ENCODE data around the gene CAPN1.
"Not testable (repeated sequence)": the region's sequence is repeated elsewhere in the genome, so short reads cannot be mapped to it uniquely, and the experiment has no call there.

Gene CAPN1

DNA sequence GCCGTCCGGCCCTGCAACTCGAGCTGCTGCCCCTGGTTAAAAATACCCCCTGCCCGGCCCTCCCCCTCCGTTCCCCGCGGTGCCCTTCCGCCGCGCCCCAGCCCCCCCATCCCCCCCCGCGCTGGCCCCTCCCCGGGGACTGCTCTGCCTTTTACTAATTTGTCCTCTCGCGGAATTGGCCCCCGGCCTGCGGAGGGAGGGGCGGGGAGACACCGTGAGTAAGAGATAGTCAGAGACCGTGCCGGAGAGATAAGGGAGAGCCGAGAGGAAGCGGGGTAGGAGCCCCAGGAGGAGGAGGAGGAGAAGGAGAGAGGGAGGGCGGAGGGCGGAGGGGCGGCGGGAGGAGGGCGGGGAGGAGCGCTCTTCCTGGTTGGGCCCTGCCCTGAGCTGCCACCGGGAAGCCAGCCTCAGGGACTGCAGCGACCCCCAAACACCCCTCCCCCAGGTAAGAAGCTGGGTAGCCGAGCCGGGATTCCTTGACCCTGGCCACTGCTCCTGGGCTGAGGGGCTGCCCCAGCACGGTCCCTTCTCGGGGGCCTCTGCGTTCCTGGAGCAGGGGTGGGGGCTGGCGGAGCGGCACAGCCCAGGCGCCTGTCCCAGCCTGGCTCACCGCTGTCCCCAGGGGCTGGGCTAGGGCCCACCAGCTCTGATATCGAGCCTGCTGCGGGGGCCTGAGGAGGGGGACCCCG, at the start of gene CAPN1:
Gene CAPN1, plus strand, starts transcription at position 360 of the 689 bp plus-strand sequence. CDS start 774 bp downstream, outside the sequence.
- peak; percentile 94 to 95 for DNase-seq
- TF ChIP-seq POLR2A (IDR thresholded peaks at IDR 0.05; ENCODE audit: low read length) (peak; percentile 31), GATA1 (IDR thresholded peaks at IDR 0.05; ENCODE audit: low read depth, low read length) (no peak)

DNA sequence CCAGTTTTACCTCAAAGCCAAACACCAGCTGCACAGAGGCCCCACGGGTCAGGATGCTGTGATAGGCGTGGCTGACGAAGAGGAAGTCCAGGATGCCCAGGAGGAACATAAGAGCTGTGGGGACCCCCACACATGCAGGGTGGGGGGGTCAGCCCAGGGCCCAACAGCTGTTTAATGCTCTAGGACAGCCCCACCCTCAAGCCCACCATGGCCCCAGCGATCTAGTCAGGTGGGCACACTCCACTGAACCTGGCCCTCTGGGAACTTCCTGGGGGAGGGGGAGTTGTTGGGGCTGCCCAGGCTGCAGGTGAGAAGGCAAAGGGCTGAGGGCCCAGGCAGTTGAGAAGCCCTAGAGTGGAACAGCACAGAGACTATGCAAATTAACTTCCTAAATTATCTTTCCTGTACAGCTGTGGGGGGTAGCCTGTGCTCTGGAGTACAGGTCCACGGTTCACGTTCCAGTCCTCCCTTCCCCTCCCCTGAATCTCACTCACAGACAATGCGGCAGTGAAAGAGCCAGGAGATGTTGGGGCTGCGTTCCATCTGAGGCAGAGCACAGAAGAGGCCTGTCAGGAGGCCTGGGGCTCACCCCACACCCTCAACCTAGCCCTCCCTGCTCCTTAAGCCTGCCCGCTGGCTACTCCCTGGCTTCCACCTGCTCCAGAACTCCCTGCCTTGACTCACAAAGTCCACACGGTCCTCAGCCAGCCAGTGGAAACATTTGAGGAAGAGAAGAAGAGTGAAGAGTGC, 49.3 kb upstream of the CAPN1 start:
- peak in 1 of 2 experiments; percentile 37 for DNase-seq
- TF ChIP-seq POLR2A (IDR thresholded peaks at IDR 0.05; ENCODE audit: low read length) (no peak), GATA1 (IDR thresholded peaks at IDR 0.05; ENCODE audit: low read depth, low read length) (no peak)

DNA sequence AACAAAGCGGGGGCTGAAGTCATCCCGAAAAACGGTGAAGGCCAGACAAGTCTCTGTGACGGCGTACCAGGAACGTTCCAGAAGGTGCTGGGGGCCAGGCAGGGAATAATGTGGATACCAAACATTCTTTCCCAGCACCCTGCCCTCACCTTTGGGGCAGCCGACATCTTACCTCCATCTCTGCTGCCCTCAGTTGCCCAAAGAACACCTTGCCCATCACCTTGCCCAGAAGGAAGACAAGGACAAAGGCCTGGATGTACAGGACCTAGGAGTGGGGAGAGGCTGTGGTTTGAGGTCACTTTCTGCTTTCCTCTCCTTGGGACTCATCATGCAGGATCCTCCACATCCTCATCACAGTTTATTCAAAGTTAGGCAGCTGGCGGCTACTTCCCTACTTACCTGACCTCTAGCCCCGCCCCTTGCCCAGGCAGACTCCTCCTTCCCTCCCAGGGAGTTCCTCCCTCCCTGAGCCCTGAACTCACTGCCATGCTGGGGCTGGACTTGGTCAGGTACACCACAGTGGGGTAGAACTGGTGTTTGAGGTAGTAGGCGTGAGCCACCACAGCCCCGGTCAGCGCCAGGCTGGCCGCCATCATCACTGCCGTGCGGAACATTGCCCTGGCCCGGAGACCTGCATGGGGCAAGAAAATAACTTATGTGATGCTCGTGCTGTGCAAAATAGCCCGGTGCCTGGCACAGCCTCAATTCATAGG, 48.6 kb upstream of the CAPN1 start:
- TF ChIP-seq POLR2A (IDR thresholded peaks at IDR 0.05; ENCODE audit: low read length) (no peak), GATA1 (IDR thresholded peaks at IDR 0.05; ENCODE audit: low read depth, low read length) (no peak)
- peak; percentile 53 to 66 for DNase-seq

DNA sequence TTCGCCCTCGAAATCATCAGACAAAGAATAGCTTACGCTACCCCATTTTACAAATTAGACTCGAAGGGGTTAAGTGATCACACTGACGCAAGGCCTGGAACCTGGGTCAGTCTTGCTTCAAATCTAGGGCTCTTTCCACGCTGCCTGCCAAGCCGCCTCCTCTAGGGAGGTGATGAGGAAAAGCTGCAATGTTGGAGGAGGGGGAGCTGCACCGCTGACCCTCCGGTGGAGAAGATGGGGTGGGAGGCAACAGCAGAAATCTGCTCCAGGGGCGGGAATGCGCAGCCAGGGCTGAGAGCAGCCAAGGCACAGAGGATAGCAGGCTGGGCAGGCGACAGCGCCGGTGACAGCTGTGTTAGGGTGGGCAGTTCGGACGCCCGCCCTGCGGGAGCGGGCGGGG, 48.0 kb upstream of the CAPN1 start:
- DNase-seq = peak; percentile 44 to 57
- TF ChIP-seq GATA1 (IDR thresholded peaks at IDR 0.05; ENCODE audit: low read depth, low read length) (no peak), POLR2A (IDR thresholded peaks at IDR 0.05; ENCODE audit: low read length) (no peak)

DNA sequence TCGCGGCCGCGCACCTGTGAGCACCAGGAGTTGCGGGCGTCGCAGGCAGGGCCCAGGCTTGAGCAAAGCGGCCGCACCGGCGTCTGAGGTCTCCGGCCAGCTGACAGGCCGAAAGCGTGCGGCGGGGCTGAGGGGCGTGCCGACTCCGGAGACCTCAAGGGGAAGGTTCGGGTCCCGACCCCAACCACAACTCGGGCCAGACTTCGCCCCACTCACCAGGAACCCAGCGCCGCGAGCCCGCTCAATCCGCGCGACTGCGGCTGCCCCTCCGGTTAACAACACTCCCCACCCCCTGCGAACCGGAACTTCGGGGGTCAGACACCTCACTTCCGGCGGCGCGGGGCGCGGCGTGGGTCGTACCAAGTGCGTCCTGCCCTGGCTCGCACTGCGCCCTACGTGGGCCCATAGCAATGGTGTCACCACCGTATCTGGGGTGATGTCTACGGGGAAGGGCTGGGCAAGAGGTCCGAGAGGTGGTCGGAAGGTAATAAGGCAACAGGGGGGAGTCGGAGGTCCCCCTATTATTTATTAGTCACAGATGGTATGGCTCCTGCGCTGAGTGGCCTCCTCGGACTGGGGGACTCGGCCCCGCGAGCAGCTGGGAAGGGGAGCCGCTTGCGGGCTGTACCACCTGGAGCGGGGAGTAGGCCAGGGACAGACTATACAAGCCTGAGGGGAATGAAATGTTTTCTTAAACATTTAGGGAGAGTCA, 47.3 kb upstream of the CAPN1 start, which contains the start of gene SYVN1:
Gene SYVN1, minus strand, starts transcription at position 280 of the 712 bp plus-strand sequence. CDS start 918 bp downstream, outside the sequence.
- peak; percentile 96 for DNase-seq
- TF ChIP-seq GATA1 (IDR thresholded peaks at IDR 0.05; ENCODE audit: low read depth, low read length) (no peak), POLR2A (IDR thresholded peaks at IDR 0.05; ENCODE audit: low read length) (peak; percentile 97)

DNA sequence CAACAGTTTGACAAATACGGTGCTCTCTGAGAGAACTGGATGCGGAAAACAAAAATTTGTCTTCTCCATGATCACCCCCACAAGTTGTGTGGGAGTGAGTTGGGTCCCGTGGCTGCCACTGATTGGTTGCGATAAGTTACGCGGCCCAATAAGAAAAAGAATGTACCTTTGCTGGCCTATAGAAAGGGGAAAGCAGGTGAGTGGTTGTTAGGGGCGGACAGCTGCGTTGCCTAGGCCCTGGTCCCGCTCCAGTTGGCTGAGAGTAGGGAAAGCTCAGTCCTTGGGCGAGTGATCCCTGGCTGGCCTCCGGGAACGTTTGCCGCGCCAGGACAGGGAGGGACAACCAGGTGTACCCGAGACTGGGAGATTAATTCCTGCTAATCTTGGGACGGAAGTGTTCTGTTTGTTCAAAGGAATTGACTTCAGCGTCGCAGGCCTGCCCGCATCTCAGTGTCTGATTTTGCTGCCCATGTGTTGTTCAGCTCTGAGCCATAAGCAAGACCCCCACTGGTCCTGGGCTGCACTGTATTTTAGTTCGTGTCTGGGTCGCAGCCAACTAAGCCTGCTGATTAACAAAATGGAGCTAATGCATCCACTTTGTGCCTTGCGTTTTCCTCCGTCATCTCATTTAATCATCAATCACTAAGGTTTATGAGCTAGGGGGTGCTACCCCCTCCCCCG, 46.6 kb upstream of the CAPN1 start:
- peak; percentile 96 to 97 for DNase-seq
- TF ChIP-seq POLR2A (IDR thresholded peaks at IDR 0.05; ENCODE audit: low read length) (peak; percentile 59), GATA1 (IDR thresholded peaks at IDR 0.05; ENCODE audit: low read depth, low read length) (no peak)

DNA sequence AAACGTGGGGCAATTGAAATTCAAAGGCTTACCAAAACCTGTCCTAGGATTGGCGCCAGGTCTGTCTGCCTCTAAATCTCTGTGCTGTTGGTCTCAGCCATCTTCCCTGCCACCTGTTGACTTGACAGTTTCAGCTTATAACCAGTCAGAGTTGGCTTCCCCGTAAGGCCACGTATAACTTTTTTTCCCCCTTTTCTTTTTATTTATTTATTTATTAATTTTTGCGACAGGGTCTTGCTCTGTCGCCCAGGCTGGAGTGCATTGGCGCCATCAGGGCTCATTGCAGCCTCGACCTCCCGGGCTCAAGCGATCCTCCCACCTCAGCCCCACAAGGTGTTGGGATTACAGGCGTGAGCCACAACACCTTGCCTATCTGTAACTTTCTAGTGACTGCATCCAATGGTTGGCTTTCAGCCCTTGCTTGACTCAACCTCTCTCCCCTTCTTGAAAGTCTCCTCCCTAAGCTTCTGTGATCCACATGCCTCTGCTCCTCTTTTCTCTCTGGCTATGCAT, 46.0 kb upstream of the CAPN1 start:
- TF ChIP-seq GATA1 (IDR thresholded peaks at IDR 0.05; ENCODE audit: low read depth, low read length) (no peak), POLR2A (IDR thresholded peaks at IDR 0.05; ENCODE audit: low read length) (no peak)
- DNase-seq = no peak

DNA sequence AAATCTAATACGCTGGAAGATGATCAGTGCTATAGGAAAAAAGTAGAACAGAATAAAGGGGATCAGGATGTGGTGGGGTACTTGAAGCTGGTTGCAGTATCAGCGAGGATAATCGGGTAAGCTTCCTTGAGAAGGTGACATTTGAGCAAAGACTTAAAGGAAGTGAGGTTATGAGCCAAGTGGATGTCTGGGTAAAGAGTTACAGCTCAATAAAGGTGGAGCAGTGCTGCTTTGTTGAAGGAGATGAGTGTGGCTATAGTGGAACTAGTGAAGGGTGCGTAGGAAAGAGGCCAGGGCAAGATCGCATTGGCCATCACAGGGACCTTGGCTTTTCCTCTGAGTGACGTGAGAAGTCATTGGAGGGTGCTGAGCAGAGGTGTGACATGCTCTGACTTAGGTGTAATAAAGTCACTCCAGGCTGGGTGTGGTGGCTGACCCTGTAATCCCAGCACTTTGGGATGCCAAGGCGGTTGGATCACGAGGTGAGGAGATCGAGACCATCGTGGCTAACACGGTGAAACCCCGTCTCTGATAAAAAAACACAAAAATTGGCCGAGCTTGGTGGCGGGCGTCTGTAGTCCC, 45.1 kb upstream of the CAPN1 start:
- no peak for DNase-seq
- TF ChIP-seq GATA1 (IDR thresholded peaks at IDR 0.05; ENCODE audit: low read depth, low read length) = no peak
- TF ChIP-seq POLR2A (IDR thresholded peaks at IDR 0.05; ENCODE audit: low read length) = no peak

DNA sequence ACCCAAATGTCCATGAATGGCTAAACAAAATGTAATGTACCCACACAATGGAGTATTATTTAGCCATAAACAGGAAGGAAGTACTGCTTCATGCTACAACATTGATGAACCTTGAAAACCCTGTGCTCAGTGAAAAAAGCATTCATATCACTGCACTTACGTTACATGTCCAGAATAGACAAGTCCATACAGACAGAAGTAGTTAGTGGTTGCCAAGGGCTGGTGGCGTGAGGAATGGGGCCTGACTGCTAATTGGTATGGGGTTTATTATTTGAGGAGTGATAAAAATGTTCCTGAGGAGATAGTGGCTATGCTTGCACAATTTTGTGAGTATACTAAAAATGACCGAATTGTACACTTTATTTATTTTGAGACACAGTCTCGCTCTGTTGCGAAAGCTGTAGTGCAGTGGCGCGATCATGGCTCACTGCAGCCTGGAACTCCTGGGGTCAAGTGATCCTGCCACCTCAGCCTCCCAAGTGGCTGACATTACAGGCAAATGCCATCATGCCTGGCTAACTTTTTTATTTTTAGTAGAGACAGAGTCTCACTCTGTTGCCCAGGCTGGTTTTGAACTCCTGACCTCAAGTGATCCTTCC, 39.7 kb upstream of the CAPN1 start:
- no peak for DNase-seq
- TF ChIP-seq GATA1 (IDR thresholded peaks at IDR 0.05; ENCODE audit: low read depth, low read length) (no peak), POLR2A (IDR thresholded peaks at IDR 0.05; ENCODE audit: low read length) (no peak)

DNA sequence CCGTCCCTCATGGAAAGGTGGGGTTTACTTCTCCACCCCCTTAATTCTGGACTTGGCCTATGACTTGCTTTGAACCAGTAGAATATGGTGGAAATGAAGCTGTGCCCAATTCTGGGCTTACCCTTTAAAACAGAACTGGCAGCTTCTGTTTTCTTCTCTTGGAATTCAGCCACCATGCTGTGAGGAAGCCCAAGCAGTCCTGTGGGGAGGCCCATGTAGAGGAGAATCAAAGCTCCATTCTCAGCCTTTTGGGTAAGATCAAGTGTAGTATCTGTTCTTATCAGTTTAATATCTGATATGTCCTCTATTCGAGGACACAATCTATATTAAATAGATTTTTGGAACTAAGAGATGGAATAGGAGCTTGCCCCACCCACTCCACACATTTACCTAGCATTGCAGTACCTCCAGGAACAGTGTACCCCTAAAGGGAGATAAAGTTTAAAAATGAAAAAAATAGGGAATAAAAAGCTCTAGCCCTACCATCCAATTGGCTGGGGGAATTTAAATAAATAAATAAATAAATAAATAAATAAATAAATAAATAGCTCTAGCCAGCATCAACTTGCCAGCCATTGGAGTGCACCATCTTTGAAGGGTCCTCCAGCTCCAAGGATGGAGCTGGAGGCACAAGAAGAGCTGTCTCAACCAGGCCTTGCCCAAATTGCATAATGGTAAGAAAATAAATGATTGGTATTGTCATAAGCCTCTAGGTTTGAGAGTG, 34.2 kb upstream of the CAPN1 start:
- DNase-seq = no peak
- TF ChIP-seq POLR2A (IDR thresholded peaks at IDR 0.05; ENCODE audit: low read length) (no peak), GATA1 (IDR thresholded peaks at IDR 0.05; ENCODE audit: low read depth, low read length) (no peak)

DNA sequence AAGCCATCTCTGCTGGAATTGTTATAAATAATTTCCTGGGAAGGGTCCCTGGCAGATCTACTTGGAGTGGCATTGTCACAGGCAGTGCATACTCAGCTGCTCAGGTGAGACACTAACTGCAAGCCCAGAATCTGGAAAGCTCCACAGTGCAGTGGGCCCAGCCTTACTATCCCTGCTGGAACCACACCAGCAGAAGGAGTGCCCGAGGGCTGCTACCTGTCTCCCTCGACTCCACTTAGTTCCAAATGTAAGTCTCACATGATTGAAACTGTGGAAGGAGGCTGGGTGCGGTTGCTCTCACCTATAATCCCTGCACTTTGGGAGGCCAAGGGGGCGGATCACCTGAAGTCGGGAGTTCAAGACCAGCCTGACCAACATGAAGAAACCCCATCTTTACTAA, 33.1 kb upstream of the CAPN1 start:
- no peak for TF ChIP-seq POLR2A (IDR thresholded peaks at IDR 0.05; ENCODE audit: low read length)
- TF ChIP-seq GATA1 (IDR thresholded peaks at IDR 0.05; ENCODE audit: low read depth, low read length) = no peak
- DNase-seq = no peak

DNA sequence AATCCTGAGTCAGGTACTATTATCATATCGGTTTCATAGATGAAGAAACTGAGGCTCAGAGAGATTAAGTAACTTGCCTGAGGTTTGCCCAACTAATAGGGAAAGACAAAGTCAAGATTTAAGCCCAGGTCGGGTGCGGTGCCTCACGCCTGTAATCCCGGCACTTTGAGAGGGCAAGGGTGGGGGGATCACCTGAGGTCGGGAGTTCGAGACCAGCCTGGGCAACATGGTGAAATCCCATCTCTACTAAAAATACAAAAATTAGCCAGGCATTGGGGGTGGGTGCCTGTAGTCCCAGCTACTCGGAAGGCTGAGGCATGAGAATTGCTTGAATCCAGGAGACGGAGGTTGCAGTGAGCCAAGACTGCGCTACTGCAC, 31.6 kb upstream of the CAPN1 start:
- not testable (repeated sequence) for DNase-seq

All from erythroblast (primary cell).